Measurements from ENCODE around the gene ZBTB5.
A peak's percentile ranks its signal among the peaks of the same experiment; 100 is the strongest.

The ZBTB5 gene

DNA sequence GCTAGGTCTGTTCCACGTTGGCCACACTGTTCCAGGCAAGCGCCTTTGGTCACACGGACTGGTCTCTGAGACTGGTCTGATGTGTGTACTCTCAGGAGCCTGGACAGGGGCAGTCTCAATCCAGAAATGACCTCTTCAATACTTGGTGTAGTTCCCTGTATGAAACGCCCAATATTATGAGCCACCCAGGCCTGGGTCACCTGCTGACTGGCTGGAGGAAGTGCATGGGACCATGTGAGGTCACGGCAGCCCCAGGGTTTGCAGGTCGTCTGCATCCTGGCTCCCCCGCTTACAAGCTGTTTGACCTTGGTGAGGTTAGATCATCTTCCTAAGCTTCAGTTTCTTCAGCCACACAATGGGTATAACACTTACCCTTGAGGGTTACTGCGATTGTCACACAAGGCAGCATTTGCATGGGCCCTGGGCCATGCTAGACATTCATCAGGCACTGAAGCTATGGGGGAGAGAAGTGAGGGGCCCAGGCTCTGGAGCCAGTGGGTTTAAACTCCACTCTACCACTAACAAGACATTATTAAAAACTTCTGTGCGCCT, 47.9 kb downstream of the ZBTB5 start:
- DNase-seq (ENCODE audit: extremely low spot score) = no peak
- ChIA-PET CTCF (interaction anchor here (1.0 to 22.3 kb wide), 2 partner anchors 11 to 27 kb away, joined by 4 to 359 read pairs; no protein-coding TSS in a partner anchor), POLR2A (no interaction called here)
- TF ChIP-seq, protein P1, sequence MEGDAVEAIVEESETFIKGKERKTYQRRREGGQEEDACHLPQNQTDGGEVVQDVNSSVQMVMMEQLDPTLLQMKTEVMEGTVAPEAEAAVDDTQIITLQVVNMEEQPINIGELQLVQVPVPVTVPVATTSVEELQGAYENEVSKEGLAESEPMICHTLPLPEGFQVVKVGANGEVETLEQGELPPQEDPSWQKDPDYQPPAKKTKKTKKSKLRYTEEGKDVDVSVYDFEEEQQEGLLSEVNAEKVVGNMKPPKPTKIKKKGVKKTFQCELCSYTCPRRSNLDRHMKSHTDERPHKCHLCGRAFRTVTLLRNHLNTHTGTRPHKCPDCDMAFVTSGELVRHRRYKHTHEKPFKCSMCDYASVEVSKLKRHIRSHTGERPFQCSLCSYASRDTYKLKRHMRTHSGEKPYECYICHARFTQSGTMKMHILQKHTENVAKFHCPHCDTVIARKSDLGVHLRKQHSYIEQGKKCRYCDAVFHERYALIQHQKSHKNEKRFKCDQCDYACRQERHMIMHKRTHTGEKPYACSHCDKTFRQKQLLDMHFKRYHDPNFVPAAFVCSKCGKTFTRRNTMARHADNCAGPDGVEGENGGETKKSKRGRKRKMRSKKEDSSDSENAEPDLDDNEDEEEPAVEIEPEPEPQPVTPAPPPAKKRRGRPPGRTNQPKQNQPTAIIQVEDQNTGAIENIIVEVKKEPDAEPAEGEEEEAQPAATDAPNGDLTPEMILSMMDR (IDR thresholded peaks at IDR 0.05; ENCODE audit: control extremely low read depth, extremely low read depth, low read depth, missing control alignments) = no peak

DNA sequence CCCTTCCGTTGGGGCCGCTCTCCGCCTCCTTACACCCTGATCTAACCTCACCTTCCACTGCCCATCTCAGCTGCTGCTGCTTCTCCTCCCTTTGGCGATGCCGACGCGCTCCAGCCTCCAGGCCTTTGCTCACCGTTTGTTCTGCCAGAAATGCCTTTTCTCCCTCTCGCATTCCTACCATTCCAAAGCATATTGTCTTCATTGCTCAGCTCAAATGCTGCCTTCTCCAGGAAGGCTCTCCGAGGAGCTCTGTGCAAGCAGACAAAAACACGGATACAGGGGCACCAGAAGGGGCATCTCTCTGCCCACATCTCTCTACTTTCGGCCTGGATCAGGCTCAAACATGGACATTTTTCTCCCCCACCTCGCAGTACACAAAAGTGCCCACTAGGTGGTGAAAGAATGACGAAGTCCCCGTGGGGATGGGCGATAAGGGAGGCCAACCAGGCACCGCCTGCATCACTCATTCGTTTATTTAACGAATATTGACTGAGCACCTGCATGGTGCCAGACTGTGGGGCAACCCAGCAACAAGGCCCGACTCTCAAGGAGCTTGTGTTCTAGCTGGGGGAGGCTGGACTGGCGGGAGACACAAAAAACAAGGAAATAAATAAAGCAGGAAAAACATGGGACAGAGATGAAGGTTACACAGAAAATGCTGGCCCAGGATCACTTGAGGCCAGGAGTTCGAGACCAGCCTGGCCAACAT, 50.1 kb downstream of the ZBTB5 start:
- DNase-seq (ENCODE audit: extremely low spot score) = peak; percentile 76
- TF ChIP-seq, protein P1 (IDR thresholded peaks at IDR 0.05; ENCODE audit: control extremely low read depth, extremely low read depth, low read depth, missing control alignments) = peak; percentile 81
- CTCF ChIA-PET = interaction anchor here (0.6 to 22.3 kb wide), 27 partner anchors 8 to 543 kb away, joined by 3 to 359 read pairs (median 4); partner anchors contain the start of gene TOMM5
- POLR2A ChIA-PET = interaction anchor here (1.0 kb wide), 1 partner anchor 10 kb away, joined by 5 read pairs; no protein-coding TSS in a partner anchor

GRCh38 chr9:37414503-37414943, 50.7 kb downstream of the ZBTB5 start:
- CTCF ChIA-PET = interaction anchor here (0.6 to 22.3 kb wide), 22 partner anchors 8 to 489 kb away, joined by 3 to 359 read pairs (median 5); partner anchors contain the start of genes EXOSC3, GRHPR and TOMM5
- TF ChIP-seq, protein P1 (IDR thresholded peaks at IDR 0.05; ENCODE audit: control extremely low read depth, extremely low read depth, low read depth, missing control alignments) = no peak
- no peak for DNase-seq (ENCODE audit: extremely low spot score)
- POLR2A ChIA-PET = interaction anchor here (0.5 to 1.0 kb wide), 2 partner anchors 9 to 69 kb away, joined by 3 to 5 read pairs; no protein-coding TSS in a partner anchor

DNA sequence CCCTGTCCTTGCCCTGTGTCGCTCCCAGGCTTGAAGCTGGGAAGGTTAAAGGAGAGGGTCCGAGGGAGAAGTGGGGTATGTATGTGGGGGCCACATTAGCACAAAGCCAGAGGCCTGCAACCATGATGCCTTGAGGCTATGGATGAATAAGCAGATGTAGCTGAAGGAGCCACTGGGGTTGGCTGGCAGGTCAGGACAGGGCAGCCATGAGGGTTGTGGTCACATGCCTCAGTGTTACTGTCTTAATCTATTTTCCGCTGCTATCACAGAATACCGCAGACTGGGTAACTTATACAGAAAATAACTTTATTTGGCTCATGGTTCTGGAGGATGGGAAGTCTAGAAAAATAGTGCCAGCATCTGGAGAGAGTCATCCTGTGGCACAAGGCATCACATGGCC, 51.9 kb downstream of the ZBTB5 start:
- DNase-seq (ENCODE audit: extremely low spot score) = no peak
- ChIA-PET POLR2A (no interaction called here), CTCF (interaction anchor here (1.3 to 22.3 kb wide), 7 partner anchors 10 to 415 kb away, joined by 3 to 359 read pairs (median 43); partner anchors contain the start of genes EXOSC3 and GRHPR)
- TF ChIP-seq, protein P1 (IDR thresholded peaks at IDR 0.05; ENCODE audit: control extremely low read depth, extremely low read depth, low read depth, missing control alignments) = no peak

- TF ChIP-seq, protein P1 (IDR thresholded peaks at IDR 0.05; ENCODE audit: control extremely low read depth, extremely low read depth, low read depth, missing control alignments) = no peak
- POLR2A ChIA-PET = interaction anchor here (0.7 kb wide), 1 partner anchor 21 kb away, joined by 3 read pairs; no protein-coding TSS in a partner anchor
Measured at GRCh38 chr9:37412431-37413151, 52.7 kb downstream of the ZBTB5 start.

More at GRCh38 chr9:37412431-37413151, 52.7 kb downstream of the ZBTB5 start:
- no peak for DNase-seq (ENCODE audit: extremely low spot score)
- CTCF ChIA-PET = interaction anchor here (1.1 to 22.3 kb wide), 10 partner anchors 9 to 1222 kb away, joined by 3 to 359 read pairs (median 8); partner anchors contain the start of genes CLTA and GRHPR

All from GM10248 (cell line).